Measurements from ENCODE around the gene VSTM4.

Gene VSTM4

DNA sequence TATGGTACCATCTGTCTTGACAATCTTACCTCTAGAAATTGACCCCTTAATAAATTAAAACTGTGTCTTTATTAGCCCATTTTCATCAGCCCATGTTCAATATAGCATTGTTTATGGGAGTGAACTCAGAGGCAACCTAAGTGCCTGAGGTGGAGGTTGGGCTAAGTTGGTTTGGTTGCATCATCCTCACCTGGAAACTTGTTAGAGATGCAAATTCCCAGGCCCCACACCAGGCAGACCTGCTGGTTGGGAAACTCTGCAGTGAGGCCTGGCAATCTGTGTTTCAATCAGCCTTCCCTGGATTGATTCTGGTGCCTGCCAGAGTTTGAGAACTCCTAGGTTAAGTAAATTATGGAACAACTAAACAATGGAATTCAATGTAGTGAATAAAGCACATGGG is 27.9 kb upstream of the VSTM4 start:
- peaks cover 2% of the 10 kb centered on the region; the same call in 1 of the 2 replicates for H3K4me1 ChIP-seq (ENCODE audit: control insufficient read depth, insufficient read depth, low read length)
- no peak overlapping the region for H3K4me3 ChIP-seq (ENCODE audit: low read length)
- H3K27ac ChIP-seq (ENCODE audit: low read length) = no peak overlapping the region
- DNase-seq (ENCODE audit: low read depth, low spot score) = peak; percentile 61
- H3K36me3 ChIP-seq (ENCODE audit: control insufficient read depth, insufficient read depth, low read length) = no peaks in the 10 kb centered on the region
- H3K9me3 ChIP-seq (ENCODE audit: control insufficient read depth, insufficient read depth, low read length) = no peaks in the 10 kb centered on the region
- no peaks in the 10 kb centered on the region for H3K27me3 ChIP-seq (ENCODE audit: control insufficient read depth, insufficient read depth, low read length)

DNA sequence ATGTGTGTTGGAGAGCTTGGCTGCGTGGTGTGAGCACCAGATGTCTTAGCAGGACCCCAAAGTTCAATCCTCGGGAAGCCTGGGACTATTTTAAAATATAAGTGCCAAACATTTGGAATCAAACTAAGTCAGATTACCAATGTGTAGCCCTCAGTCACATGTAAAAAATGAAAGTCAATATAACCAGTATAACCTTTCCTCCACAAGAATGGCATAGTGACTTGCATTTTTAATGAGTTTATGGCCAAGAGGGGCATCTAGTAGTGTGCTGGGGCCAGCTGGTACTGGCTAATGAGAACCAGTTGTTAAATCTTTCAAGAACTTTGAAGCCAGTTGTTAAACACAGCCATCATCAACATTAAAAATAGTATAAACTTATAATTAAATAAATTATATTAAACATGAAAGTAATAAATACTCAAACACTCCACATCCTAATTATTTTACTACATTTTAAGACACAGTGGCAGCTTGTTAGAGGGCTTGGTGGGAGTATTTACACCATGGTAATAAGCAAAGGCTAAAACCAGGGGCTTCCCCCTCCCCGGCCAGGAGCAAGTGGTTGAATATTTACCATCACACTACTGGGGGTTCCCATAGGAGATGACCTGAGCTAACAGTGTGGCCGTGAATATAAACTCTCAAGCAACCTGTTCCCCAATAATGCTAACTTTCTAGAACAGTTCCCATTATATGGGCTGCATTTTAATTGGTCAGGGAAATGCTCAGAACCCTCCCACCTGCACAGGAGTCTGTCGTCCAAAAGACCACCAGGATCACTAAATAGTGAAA is 26.4 kb upstream of the VSTM4 start:
- WGBS (ENCODE audit: insufficient coverage, insufficient read length) = no CpG with 5 or more reads among the region's 5 CpGs

DNA sequence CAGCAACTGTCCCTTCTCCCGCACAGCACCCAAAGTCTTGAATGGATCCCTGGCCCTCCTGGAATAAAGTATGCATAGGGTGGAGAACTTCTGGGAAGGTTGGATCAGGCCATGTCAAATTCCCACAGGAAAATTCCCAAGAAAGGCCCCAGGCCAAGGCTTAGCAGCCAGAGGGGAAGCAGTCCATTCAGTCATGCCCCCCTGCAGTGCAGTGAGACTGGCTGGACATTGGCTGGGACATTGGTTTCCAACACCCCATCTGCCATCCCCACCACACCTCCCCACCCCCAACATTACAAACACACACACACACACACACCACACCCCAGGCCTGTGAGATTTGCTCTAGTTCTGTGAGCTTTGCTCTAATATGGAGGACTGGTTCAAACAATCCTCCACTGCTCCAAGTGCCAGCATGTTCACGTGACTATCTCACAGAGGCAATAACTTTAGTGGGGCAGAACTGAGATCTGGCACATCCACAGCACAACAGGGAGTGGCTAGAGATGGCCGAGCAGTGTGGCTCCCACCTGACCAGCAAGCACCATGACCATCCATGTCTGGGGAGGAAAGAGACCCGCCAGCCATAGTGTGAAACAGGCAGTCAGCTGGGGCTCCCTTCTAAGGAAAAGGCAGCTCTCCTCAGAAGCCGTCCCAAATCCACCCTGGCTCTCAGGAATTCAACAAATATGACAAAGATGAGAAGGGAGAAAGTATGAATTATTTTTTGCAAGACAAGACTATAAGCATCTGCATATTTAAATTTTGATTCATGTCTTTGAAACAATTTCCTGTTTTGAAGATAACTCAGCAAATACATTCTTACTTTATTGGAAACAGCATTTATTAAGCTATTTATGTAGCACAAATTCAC is 25.2 kb upstream of the VSTM4 start:
- no CpG with 5 or more reads among the region's 5 CpGs for WGBS (ENCODE audit: insufficient coverage, insufficient read length)
- Histone ChIP-seq H3K4me3 (ENCODE audit: low read length) (no peak overlapping the region), H3K36me3 (ENCODE audit: control insufficient read depth, insufficient read depth, low read length) (no peaks in the 10 kb centered on the region), H3K27ac (ENCODE audit: low read length) (no peak overlapping the region), H3K27me3 (ENCODE audit: control insufficient read depth, insufficient read depth, low read length) (no peaks in the 10 kb centered on the region), H3K9me3 (ENCODE audit: control insufficient read depth, insufficient read depth, low read length) (no peaks in the 10 kb centered on the region), H3K4me1 (ENCODE audit: control insufficient read depth, insufficient read depth, low read length) (peaks cover 2% of the 10 kb centered on the region; the same call in 1 of the 2 replicates)
- no peak for DNase-seq (ENCODE audit: low read depth, low spot score)

More for the DNA sequence above, 26.4 kb upstream of the VSTM4 start:
- H3K27ac ChIP-seq (ENCODE audit: low read length) = no peak overlapping the region
- no peaks in the 10 kb centered on the region for H3K36me3 ChIP-seq (ENCODE audit: control insufficient read depth, insufficient read depth, low read length)
- DNase-seq (ENCODE audit: low read depth, low spot score) = no peak
- peaks cover 2% of the 10 kb centered on the region; the same call in 1 of the 2 replicates for H3K4me1 ChIP-seq (ENCODE audit: control insufficient read depth, insufficient read depth, low read length)
- no peak overlapping the region for H3K4me3 ChIP-seq (ENCODE audit: low read length)
- H3K9me3 ChIP-seq (ENCODE audit: control insufficient read depth, insufficient read depth, low read length) = no peaks in the 10 kb centered on the region
- H3K27me3 ChIP-seq (ENCODE audit: control insufficient read depth, insufficient read depth, low read length) = no peaks in the 10 kb centered on the region

DNA sequence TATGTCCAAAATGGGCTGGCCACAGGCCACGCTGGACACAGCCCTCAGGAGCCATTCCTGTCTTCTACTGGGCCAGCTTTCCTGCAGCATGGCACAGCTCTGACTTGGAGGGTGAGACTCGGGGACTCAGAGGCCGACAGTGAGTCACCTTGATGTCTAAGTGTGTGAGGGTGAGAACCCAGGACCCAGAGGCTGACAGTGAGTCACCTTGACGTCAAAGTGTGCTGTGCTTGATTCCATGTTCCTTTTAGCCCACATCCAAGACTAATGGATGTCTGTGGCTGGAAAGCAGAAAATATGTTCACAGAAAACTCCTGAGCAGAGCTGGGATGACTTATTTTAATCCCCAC is 24.5 kb upstream of the VSTM4 start:
- Histone ChIP-seq H3K36me3 (ENCODE audit: control insufficient read depth, insufficient read depth, low read length) (no peaks in the 10 kb centered on the region), H3K27ac (ENCODE audit: low read length) (no peak overlapping the region), H3K27me3 (ENCODE audit: control insufficient read depth, insufficient read depth, low read length) (no peaks in the 10 kb centered on the region), H3K4me3 (ENCODE audit: low read length) (no peak overlapping the region), H3K4me1 (ENCODE audit: control insufficient read depth, insufficient read depth, low read length) (peaks cover 2% of the 10 kb centered on the region; the same call in 1 of the 2 replicates), H3K9me3 (ENCODE audit: control insufficient read depth, insufficient read depth, low read length) (no peaks in the 10 kb centered on the region)
- no peak for DNase-seq (ENCODE audit: low read depth, low spot score)
- no CpG with 5 or more reads among the region's 4 CpGs for WGBS (ENCODE audit: insufficient coverage, insufficient read length)

- no peak for DNase-seq (ENCODE audit: low read depth, low spot score)
- H3K4me1 ChIP-seq (ENCODE audit: control insufficient read depth, insufficient read depth, low read length) = peaks cover 2% of the 10 kb centered on the region; the same call in 1 of the 2 replicates
- no CpG with 5 or more reads among the region's 8 CpGs for WGBS (ENCODE audit: insufficient coverage, insufficient read length)
Measured at GRCh38 chr10:49139028-49139845, 23.9 kb upstream of the VSTM4 start.

GRCh38 chr10:49138361-49138891 is 23.1 kb upstream of the VSTM4 start:
- H3K27ac ChIP-seq (ENCODE audit: low read length) = no peak overlapping the region
- no peaks in the 10 kb centered on the region for H3K27me3 ChIP-seq (ENCODE audit: control insufficient read depth, insufficient read depth, low read length)
- no peaks in the 10 kb centered on the region for H3K4me1 ChIP-seq (ENCODE audit: control insufficient read depth, insufficient read depth, low read length)
- DNase-seq (ENCODE audit: low read depth, low spot score) = no peak
- no CpG with 5 or more reads among the region's 7 CpGs for WGBS (ENCODE audit: insufficient coverage, insufficient read length)
- H3K9me3 ChIP-seq (ENCODE audit: control insufficient read depth, insufficient read depth, low read length) = no peaks in the 10 kb centered on the region
- H3K4me3 ChIP-seq (ENCODE audit: low read length) = no peak overlapping the region
- H3K36me3 ChIP-seq (ENCODE audit: control insufficient read depth, insufficient read depth, low read length) = no peaks in the 10 kb centered on the region

More at GRCh38 chr10:49139028-49139845, 23.9 kb upstream of the VSTM4 start:
- Histone ChIP-seq H3K27me3 (ENCODE audit: control insufficient read depth, insufficient read depth, low read length) (no peaks in the 10 kb centered on the region), H3K4me3 (ENCODE audit: low read length) (no peak overlapping the region), H3K9me3 (ENCODE audit: control insufficient read depth, insufficient read depth, low read length) (no peaks in the 10 kb centered on the region), H3K36me3 (ENCODE audit: control insufficient read depth, insufficient read depth, low read length) (no peaks in the 10 kb centered on the region), H3K27ac (ENCODE audit: low read length) (no peak overlapping the region)

- no peak for DNase-seq (ENCODE audit: low read depth, low spot score)
- H3K27me3 ChIP-seq (ENCODE audit: control insufficient read depth, insufficient read depth, low read length) = no peaks in the 10 kb centered on the region
- WGBS (ENCODE audit: insufficient coverage, insufficient read length) = no CpG with 5 or more reads among the region's 1 CpG
- no peaks in the 10 kb centered on the region for H3K4me1 ChIP-seq (ENCODE audit: control insufficient read depth, insufficient read depth, low read length)
- no peaks in the 10 kb centered on the region for H3K36me3 ChIP-seq (ENCODE audit: control insufficient read depth, insufficient read depth, low read length)
- H3K4me3 ChIP-seq (ENCODE audit: low read length) = no peak overlapping the region
- H3K27ac ChIP-seq (ENCODE audit: low read length) = no peak overlapping the region
- no peaks in the 10 kb centered on the region for H3K9me3 ChIP-seq (ENCODE audit: control insufficient read depth, insufficient read depth, low read length)
Measured at GRCh38 chr10:49136525-49136924, 21.2 kb upstream of the VSTM4 start.

GRCh38 chr10:49135575-49136313 is 20.4 kb upstream of the VSTM4 start:
- WGBS (ENCODE audit: insufficient coverage, insufficient read length) = no CpG with 5 or more reads among the region's 9 CpGs
- no peaks in the 10 kb centered on the region for H3K9me3 ChIP-seq (ENCODE audit: control insufficient read depth, insufficient read depth, low read length)
- no peaks in the 10 kb centered on the region for H3K4me1 ChIP-seq (ENCODE audit: control insufficient read depth, insufficient read depth, low read length)
- no peak overlapping the region for H3K27ac ChIP-seq (ENCODE audit: low read length)
- H3K36me3 ChIP-seq (ENCODE audit: control insufficient read depth, insufficient read depth, low read length) = no peaks in the 10 kb centered on the region
- H3K4me3 ChIP-seq (ENCODE audit: low read length) = no peak overlapping the region
- DNase-seq (ENCODE audit: low read depth, low spot score) = no peak
- H3K27me3 ChIP-seq (ENCODE audit: control insufficient read depth, insufficient read depth, low read length) = no peaks in the 10 kb centered on the region

DNA sequence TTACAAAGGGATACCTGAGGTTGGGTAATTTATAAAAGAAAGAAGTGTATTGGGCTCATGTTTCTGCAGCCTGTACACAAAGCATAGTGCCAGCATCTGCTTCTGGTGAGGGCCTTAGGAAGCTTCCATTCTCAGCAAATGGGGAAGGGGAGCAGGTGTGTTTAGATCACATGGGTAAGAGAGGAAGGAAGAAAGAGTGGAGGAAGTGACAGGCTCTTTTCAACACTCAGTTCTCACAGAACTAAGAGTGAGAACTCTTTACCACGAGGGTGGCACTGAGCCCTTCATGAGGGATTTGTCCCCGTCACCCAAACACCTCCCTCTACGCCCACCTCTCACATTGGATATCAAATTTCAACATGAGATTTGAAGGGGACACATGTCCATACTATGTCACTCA is 19.0 kb upstream of the VSTM4 start:
- no peak overlapping the region for H3K4me3 ChIP-seq (ENCODE audit: low read length)
- H3K27ac ChIP-seq (ENCODE audit: low read length) = no peak overlapping the region
- no peaks in the 10 kb centered on the region for H3K27me3 ChIP-seq (ENCODE audit: control insufficient read depth, insufficient read depth, low read length)
- no peaks in the 10 kb centered on the region for H3K9me3 ChIP-seq (ENCODE audit: control insufficient read depth, insufficient read depth, low read length)
- no CpG with 5 or more reads among the region's 3 CpGs for WGBS (ENCODE audit: insufficient coverage, insufficient read length)
- H3K36me3 ChIP-seq (ENCODE audit: control insufficient read depth, insufficient read depth, low read length) = no peaks in the 10 kb centered on the region
- no peak for DNase-seq (ENCODE audit: low read depth, low spot score)
- H3K4me1 ChIP-seq (ENCODE audit: control insufficient read depth, insufficient read depth, low read length) = no peaks in the 10 kb centered on the region

All from iPS DF 6.9 (cell line).